Right cardiac atrium (tissue), 5 donors: ENCODE measurements around the gene TMEM74B. TPM values are rescaled to one million over a fixed set of nuclear protein-coding genes. Genes with fewer than 3 reads are reported as not detected.

Source experiments
- ATAC-seq, 2 donors: fragments of 200-7000 bp; cut with Tn5 transposase; one replicate each; pipeline versions ENCODE4 v1.8.0 to v1.9.1; 2020; ENCODE audit warnings: moderate library complexity in 2 of 2, mild to moderate bottlenecking in 1 of 2
- DNase-seq, 3 donors: peaks; one replicate each; pipeline ENCODE4 v3.0.0-alpha.2; 2020
- H3K27ac ChIP-seq: one replicate; pipeline ENCODE4 v1.5.1; 2013; ENCODE audit warnings: mild to moderate bottlenecking, low read length, control low read depth, moderate library complexity
- H3K27me3 ChIP-seq: one replicate; pipeline ENCODE4 v1.6.1; 2013; ENCODE audit not compliant: control insufficient read depth, insufficient read depth
- H3K4me1 ChIP-seq: one replicate; pipeline ENCODE4 v1.6.1; 2013; ENCODE audit warnings: low read length; ENCODE audit not compliant: control insufficient read depth, insufficient read depth
- H3K4me3 ChIP-seq: one replicate; pipeline ENCODE4 v1.5.1; 2013; ENCODE audit warnings: low read length, control low read depth
- H3K9me3 ChIP-seq: one replicate; pipeline ENCODE4 v1.6.1; 2013; ENCODE audit warnings: low read length; ENCODE audit not compliant: control insufficient read depth
- WGBS: extraction: QIAGEN DNeasy Blood & Tissue Kit; methylation state at CpG from one replicate; pipeline ENCODE4 v1.1.7; 2013; 5-methylcytosine and 5-hydroxymethylcytosine counted together
- intact Hi-C, 4 donors: fragments of 100-400 bp; cut with DNase I; formaldehyde crosslinking; loops; one replicate each; pipeline versions ENCODE4 v1.11.0 to v1.14.0; 2022 to 2023
- polyA plus RNA-seq: library from polyadenylated mRNA; stranded (reverse); fragments of 200-250 nt; gene quantifications from one replicate; pipeline ENCODE4 v1.2.3, GENCODE V29; 2013
- total RNA-seq, 4 donors: library from RNA; stranded (reverse); fragmentation: NEBNext Ultra II Directional; extraction: Animal tissue kit (Norgen Biotek cat#: 25700); gene quantifications; one replicate each; pipeline ENCODE4 v1.2.1, GENCODE V29; 2021
- donor health status: healthy with polysubstance abuse.
- donor health status: DM: no; HTN: yes; CAD: no.
- donor health status: DM: no; HTN: no; CAD: no.
- donor health status: DM: no; HTN: yes; CAD: no; lungs with severe emphysema.
- donor health status: DM: yes; HTN: yes; CAD: no.

Gene TMEM74B
- total and polyA plus RNA-seq, 5 donors, result 4.0 to 7.8 (median 4.8) TPM

- ATAC-seq (peak in 1 of 2 donors; percentile 59), DNase-seq (peak in 1 of 3 donors; percentile 28)
- Histone ChIP-seq H3K27ac (no peak overlapping the region), H3K4me3 (no peak overlapping the region), H3K4me1 (peaks cover 2% of the 10 kb centered on the region), H3K9me3 (no peaks in the 10 kb centered on the region), H3K27me3 (no peaks in the 10 kb centered on the region)
- 80% methylated on average over 2 of the region's 2 CpGs for WGBS
- intact Hi-C loops, result no loop called here
Measured at GRCh38 chr20:1204576-1204975, 19.8 kb upstream of the TMEM74B start.

- intact Hi-C loops, result no loop called here
- Histone ChIP-seq H3K27ac (no peak overlapping the region), H3K4me3 (no peak overlapping the region), H3K9me3 (no peaks in the 10 kb centered on the region), H3K27me3 (no peaks in the 10 kb centered on the region), H3K4me1 (peaks cover 2% of the 10 kb centered on the region)
- DNase-seq, result no peak
- peak; percentile 58 to 77 for ATAC-seq
- 46% methylated on average over 5 of the region's 5 CpGs for WGBS
Measured at GRCh38 chr20:1204113-1204512, 19.3 kb upstream of the TMEM74B start.

GRCh38 chr20:1203630-1204029 lies 18.8 kb upstream of the TMEM74B start:
- 51% methylated on average over 5 of the region's 5 CpGs for WGBS
- Histone ChIP-seq H3K27ac (no peak overlapping the region), H3K9me3 (no peaks in the 10 kb centered on the region), H3K27me3 (no peaks in the 10 kb centered on the region), H3K4me1 (peaks cover 2% of the 10 kb centered on the region), H3K4me3 (no peak overlapping the region)
- intact Hi-C loops, result no loop called here
- ATAC-seq (no peak), DNase-seq (no peak)

GRCh38 chr20:1202762-1203504 lies 18.2 kb upstream of the TMEM74B start, which contains the start of gene C20orf202:
TSS of gene C20orf202 (plus strand) at chr20:1203454. CDS start at chr20:1203586, 132 bp downstream.
- intact Hi-C loops, result no loop called here
- Histone ChIP-seq H3K9me3 (no peaks in the 10 kb centered on the region), H3K27me3 (no peaks in the 10 kb centered on the region), H3K4me3 (no peak within 1 kb of the TSS), H3K4me1 (peaks cover 2% of the 10 kb centered on the region), H3K27ac (no peak within 1 kb of the TSS)
- ATAC-seq (no peak), DNase-seq (no peak)
- WGBS, result 62% methylated on average over 5 of the region's 5 CpGs

GRCh38 chr20:1199964-1200363 lies 15.2 kb upstream of the TMEM74B start:
- ATAC-seq, result peak in 1 of 2 donors; percentile 52
- no peak overlapping the region for H3K27ac ChIP-seq
- intact Hi-C loops, result no loop called here

GRCh38 chr20:1199212-1199873 lies 14.6 kb upstream of the TMEM74B start:
- Histone ChIP-seq H3K27me3 (no peaks in the 10 kb centered on the region), H3K27ac (no peak overlapping the region), H3K9me3 (no peaks in the 10 kb centered on the region), H3K4me3 (no peak overlapping the region), H3K4me1 (peaks cover 2% of the 10 kb centered on the region)
- DNase-seq, result no peak
- intact Hi-C loops, result no loop called here
- ATAC-seq, result no peak
- 56% methylated on average over 7 of the region's 7 CpGs for WGBS

More at GRCh38 chr20:1199964-1200363, 15.2 kb upstream of the TMEM74B start:
- WGBS, result 88% methylated on average over 1 of the region's 1 CpG
- Histone ChIP-seq H3K4me1 (peaks cover 2% of the 10 kb centered on the region), H3K4me3 (no peak overlapping the region), H3K27me3 (no peaks in the 10 kb centered on the region), H3K9me3 (no peaks in the 10 kb centered on the region)
- DNase-seq, result no peak

- intact Hi-C loops, result no loop called here
- DNase-seq, result no peak
- WGBS, result 88% methylated on average over 5 of the region's 5 CpGs
- Histone ChIP-seq H3K4me1 (peaks cover 1% of the 10 kb centered on the region), H3K27me3 (no peaks in the 10 kb centered on the region), H3K4me3 (no peak overlapping the region), H3K9me3 (no peaks in the 10 kb centered on the region), H3K27ac (no peak overlapping the region)
- no peak for ATAC-seq
Measured at GRCh38 chr20:1198751-1199150, 14.0 kb upstream of the TMEM74B start.

GRCh38 chr20:1197801-1198200 lies 13.0 kb upstream of the TMEM74B start:
- DNase-seq (no peak), ATAC-seq (no peak)
- Histone ChIP-seq H3K27me3 (no peaks in the 10 kb centered on the region), H3K4me1 (no peaks in the 10 kb centered on the region), H3K4me3 (no peak overlapping the region), H3K27ac (no peak overlapping the region), H3K9me3 (no peaks in the 10 kb centered on the region)
- WGBS, result 84% methylated on average over 7 of the region's 7 CpGs
- intact Hi-C loops, result no loop called here

GRCh38 chr20:1196634-1197033 lies 11.9 kb upstream of the TMEM74B start:
- no peaks in the 10 kb centered on the region for H3K4me1 ChIP-seq
- H3K27ac ChIP-seq, result no peak overlapping the region
- H3K27me3 ChIP-seq, result no peaks in the 10 kb centered on the region
- H3K9me3 ChIP-seq, result no peaks in the 10 kb centered on the region
- ATAC-seq (no peak), DNase-seq (no peak)
- H3K4me3 ChIP-seq, result no peak overlapping the region
- WGBS, result 88% methylated on average over 2 of the region's 2 CpGs
- intact Hi-C loops, result no loop called here

- Histone ChIP-seq H3K4me3 (no peak overlapping the region), H3K4me1 (no peaks in the 10 kb centered on the region), H3K9me3 (no peaks in the 10 kb centered on the region), H3K27me3 (no peaks in the 10 kb centered on the region), H3K27ac (no peak overlapping the region)
- 91% methylated on average over 1 of the region's 1 CpG for WGBS
- ATAC-seq (no peak), DNase-seq (no peak)
- intact Hi-C loops, result no loop called here
Measured at GRCh38 chr20:1195226-1195625, 10.4 kb upstream of the TMEM74B start.

- WGBS, result 80% methylated on average over 3 of the region's 3 CpGs
- Histone ChIP-seq H3K27me3 (no peaks in the 10 kb centered on the region), H3K4me1 (no peaks in the 10 kb centered on the region), H3K27ac (no peak overlapping the region), H3K4me3 (no peak overlapping the region), H3K9me3 (no peaks in the 10 kb centered on the region)
- ATAC-seq, result no peak
- intact Hi-C loops, result no loop called here
- no peak for DNase-seq
Measured at GRCh38 chr20:1191299-1191698, 6.5 kb upstream of the TMEM74B start.
